Femur (tissue), 1 donor: ENCODE results near the gene SLC9A7.

ENCODE experiments used
- DNase-seq: peaks from one replicate; pipeline ENCODE4 v3.0.0-alpha.2; 2017

SLC9A7 gene

GRCh38 chrX:46571423-46572339 lies 187.2 kb downstream of the SLC9A7 start:
- no peak for DNase-seq

GRCh38 chrX:46569621-46570020 lies 189.3 kb downstream of the SLC9A7 start:
- no peak for DNase-seq

GRCh38 chrX:46567388-46567787 lies 191.5 kb downstream of the SLC9A7 start:
- DNase-seq: no peak

GRCh38 chrX:46561824-46562657 lies 196.9 kb downstream of the SLC9A7 start:
- DNase-seq: no peak

GRCh38 chrX:46559062-46559461 lies 199.9 kb downstream of the SLC9A7 start:
- DNase-seq: no peak

GRCh38 chrX:46554942-46555341 lies 204.0 kb downstream of the SLC9A7 start:
- no peak for DNase-seq

GRCh38 chrX:46553935-46554334 lies 205.0 kb downstream of the SLC9A7 start:
- DNase-seq: no peak

GRCh38 chrX:46551494-46552128 lies 207.3 kb downstream of the SLC9A7 start:
- DNase-seq: no peak

- DNase-seq: no peak
Measured at GRCh38 chrX:46549914-46550313, 209.0 kb downstream of the SLC9A7 start.
